Measurements from ENCODE around the gene OTUD3. TPM values are rescaled to one million over a fixed set of nuclear protein-coding genes. Genes with fewer than 3 reads are reported as not detected.
A peak's percentile ranks its signal among the peaks of the same experiment; 100 is the strongest.

OTUD3 gene
- total RNA-seq, 6 experiments from 2014 or later: 0.98 to 3.4 (median 1.3) TPM

- no CpG with 5 or more reads among the region's 7 CpGs for WGBS (ENCODE audit: insufficient coverage, low coverage, low lambda C conversion rate, missing lambda C conversion rate)
- ATAC-seq: no peak
- no peak for DNase-seq
These were observed 52.1 kb downstream of the OTUD3 start for GRCh38 chr1:19934336-19934735.

GRCh38 chr1:19936061-19936750 is 54.0 kb downstream of the OTUD3 start:
- H3K36me3 ChIP-seq: no peaks in the 10 kb centered on the region
- no peak overlapping the region for H3K4me3 ChIP-seq
- no peaks in the 10 kb centered on the region for H3K9me3 ChIP-seq
- no peaks in the 10 kb centered on the region for H3K4me1 ChIP-seq
- TF ChIP-seq POLR2A (IDR thresholded peaks at IDR 0.05) (no peak), CTCF (IDR thresholded peaks at IDR 0.05) (no peak)
- intact Hi-C loops (cut with DNase I): no loop called here
- WGBS (ENCODE audit: insufficient coverage, low coverage, low lambda C conversion rate, missing lambda C conversion rate): 58% methylated on average over 3 of the region's 3 CpGs
- ATAC-seq (peak in 1 of 4 donors; percentile 44), DNase-seq (no peak)
- H3K27ac ChIP-seq: no peak overlapping the region
- no peaks in the 10 kb centered on the region for H3K27me3 ChIP-seq

More at GRCh38 chr1:19934336-19934735, 52.1 kb downstream of the OTUD3 start:
- Histone ChIP-seq H3K36me3 (no peaks in the 10 kb centered on the region), H3K4me1 (no peaks in the 10 kb centered on the region), H3K9me3 (no peaks in the 10 kb centered on the region), H3K4me3 (no peak overlapping the region), H3K27me3 (no peaks in the 10 kb centered on the region), H3K27ac (no peak overlapping the region)
- TF ChIP-seq POLR2A (IDR thresholded peaks at IDR 0.05) (no peak), CTCF (IDR thresholded peaks at IDR 0.05) (no peak)
- intact Hi-C loops (cut with DNase I): no loop called here

- no peak overlapping the region for H3K27ac ChIP-seq
- ATAC-seq (no peak), DNase-seq (no peak)
- intact Hi-C loops (cut with DNase I): no loop called here
- TF ChIP-seq POLR2A (IDR thresholded peaks at IDR 0.05) (no peak), CTCF (IDR thresholded peaks at IDR 0.05) (no peak)
- H3K4me1 ChIP-seq: no peaks in the 10 kb centered on the region
- no peak overlapping the region for H3K4me3 ChIP-seq
- H3K27me3 ChIP-seq: no peaks in the 10 kb centered on the region
- no peaks in the 10 kb centered on the region for H3K9me3 ChIP-seq
- no peaks in the 10 kb centered on the region for H3K36me3 ChIP-seq
- 90% methylated on average over 1 of the region's 1 CpG for WGBS (ENCODE audit: insufficient coverage, low coverage, low lambda C conversion rate, missing lambda C conversion rate)
These were observed 56.3 kb downstream of the OTUD3 start for GRCh38 chr1:19938472-19938871.

- Histone ChIP-seq H3K4me3 (no peak overlapping the region), H3K27me3 (no peaks in the 10 kb centered on the region), H3K27ac (no peak overlapping the region), H3K4me1 (no peaks in the 10 kb centered on the region), H3K36me3 (no peaks in the 10 kb centered on the region), H3K9me3 (no peaks in the 10 kb centered on the region)
- TF ChIP-seq CTCF (IDR thresholded peaks at IDR 0.05) (no peak), POLR2A (IDR thresholded peaks at IDR 0.05) (no peak)
- ATAC-seq: no peak
- no peak for DNase-seq
- WGBS (ENCODE audit: insufficient coverage, low coverage, low lambda C conversion rate, missing lambda C conversion rate): 40% methylated on average over 6 of the region's 7 CpGs
- intact Hi-C loops (cut with DNase I): no loop called here
These were observed 58.5 kb downstream of the OTUD3 start for GRCh38 chr1:19940486-19941205.
